ENCODE results near the gene EGFL6. TPM values are rescaled to one million over a fixed set of nuclear protein-coding genes. Genes with fewer than 3 reads are reported as not detected.

Gene EGFL6
- total and polyA plus RNA-seq, 3 donors from 2014 or later: 0.56 to 2.1 (median 1.7) TPM

DNA sequence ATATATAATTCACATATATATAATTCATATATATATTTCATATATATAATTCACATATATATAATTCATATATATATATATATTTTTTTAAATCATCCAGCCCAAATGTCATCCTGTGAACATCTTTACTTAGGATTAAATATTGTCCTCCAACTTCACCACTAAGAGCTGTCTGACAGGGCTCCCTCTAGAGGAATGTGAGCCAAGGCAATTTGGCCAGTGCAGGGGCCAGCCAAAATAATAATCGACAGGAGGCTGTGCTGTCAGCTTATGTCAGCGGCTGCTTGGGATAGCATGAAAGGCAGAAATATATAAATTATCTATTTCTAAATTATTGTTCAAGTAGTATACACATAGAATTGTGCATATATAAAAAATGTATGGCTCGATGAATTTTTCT, 29.5 kb downstream of the EGFL6 start:
- H3K27ac ChIP-seq: no peak overlapping the region
- H3K4me1 ChIP-seq: no peaks in the 10 kb centered on the region
- H3K4me3 ChIP-seq: no peak overlapping the region
- H3K36me3 ChIP-seq (ENCODE audit: low read depth, missing control alignments): no peaks in the 10 kb centered on the region
- TF ChIP-seq POLR2A (IDR thresholded peaks at IDR 0.05) (no peak), CTCF (IDR thresholded peaks at IDR 0.05) (no peak)
- intact Hi-C loops (cut with DNase I; ENCODE audit: low total_unique reads): no loop called here
- WGBS, 2 donors: 81 to 90% methylated on average over 3 of the region's 3 CpGs
- no peak for DNase-seq
- H3K27me3 ChIP-seq: no peaks in the 10 kb centered on the region
- H3K9me3 ChIP-seq: no peaks in the 10 kb centered on the region

GRCh38 chrX:13599491-13599890, 30.1 kb downstream of the EGFL6 start:
- intact Hi-C loops (cut with DNase I; ENCODE audit: low total_unique reads): no loop called here
- no peaks in the 10 kb centered on the region for H3K4me1 ChIP-seq
- no peak for TF ChIP-seq CTCF (IDR thresholded peaks at IDR 0.05)
- no peak for TF ChIP-seq POLR2A (IDR thresholded peaks at IDR 0.05)
- H3K36me3 ChIP-seq (ENCODE audit: low read depth, missing control alignments): no peaks in the 10 kb centered on the region
- H3K4me3 ChIP-seq: no peak overlapping the region
- WGBS, 2 donors: 94 to 100% methylated on average over 1 of the region's 1 CpG
- no peak overlapping the region for H3K27ac ChIP-seq
- no peaks in the 10 kb centered on the region for H3K27me3 ChIP-seq
- H3K9me3 ChIP-seq: no peaks in the 10 kb centered on the region
- no peak for DNase-seq

- no peaks in the 10 kb centered on the region for H3K27me3 ChIP-seq
- no peaks in the 10 kb centered on the region for H3K9me3 ChIP-seq
- H3K36me3 ChIP-seq (ENCODE audit: low read depth, missing control alignments): no peaks in the 10 kb centered on the region
- no peak for TF ChIP-seq CTCF (IDR thresholded peaks at IDR 0.05)
- no peak for TF ChIP-seq POLR2A (IDR thresholded peaks at IDR 0.05)
- intact Hi-C loops (cut with DNase I; ENCODE audit: low total_unique reads): no loop called here
- H3K4me1 ChIP-seq: no peaks in the 10 kb centered on the region
- H3K27ac ChIP-seq: no peak overlapping the region
- H3K4me3 ChIP-seq: no peak overlapping the region
- 84 to 92% methylated on average over 1 of the region's 1 CpG for WGBS, 2 donors
- DNase-seq: no peak
These were observed 36.2 kb downstream of the EGFL6 start for GRCh38 chrX:13605611-13606010.

DNA sequence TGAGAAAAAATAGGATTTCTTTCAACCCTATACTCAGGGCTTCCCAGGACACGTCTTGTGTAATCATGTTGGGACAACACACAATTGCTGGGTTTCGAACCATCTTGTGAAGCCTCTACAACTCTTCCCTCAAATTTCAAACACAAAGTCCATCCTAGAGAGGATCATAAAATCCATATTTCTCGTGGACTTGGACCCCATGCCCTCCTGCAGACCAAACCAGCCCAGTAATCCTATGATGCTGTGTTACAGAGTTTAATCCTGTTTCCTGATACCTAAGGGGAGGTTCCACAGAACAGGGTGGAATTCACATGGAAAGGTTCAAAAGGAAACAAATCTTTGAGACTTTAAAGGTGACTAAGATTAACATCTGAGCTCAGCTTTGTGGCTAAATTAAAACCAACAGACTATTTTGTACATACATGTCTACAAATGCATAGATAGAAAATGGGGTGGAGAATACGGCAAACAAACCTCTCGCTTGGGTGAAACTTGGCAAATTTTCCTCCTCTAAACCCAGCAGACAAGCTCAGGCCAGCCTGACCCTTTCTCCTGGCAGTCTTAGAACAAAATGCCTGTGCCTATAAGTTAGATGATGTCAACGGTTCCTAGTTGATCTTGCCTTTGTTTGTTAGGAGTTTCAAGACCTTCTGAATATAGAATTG, 38.1 kb downstream of the EGFL6 start:
- no peak for TF ChIP-seq POLR2A (IDR thresholded peaks at IDR 0.05)
- TF ChIP-seq CTCF (IDR thresholded peaks at IDR 0.05): no peak
- Histone ChIP-seq H3K4me3 (no peak overlapping the region), H3K4me1 (no peaks in the 10 kb centered on the region), H3K36me3 (ENCODE audit: low read depth, missing control alignments) (no peaks in the 10 kb centered on the region), H3K27ac (no peak overlapping the region), H3K27me3 (no peaks in the 10 kb centered on the region), H3K9me3 (no peaks in the 10 kb centered on the region)
- 78 to 81% methylated on average over 5 to 6 of the region's 6 CpGs for WGBS, 2 donors
- no peak for DNase-seq
- intact Hi-C loops (cut with DNase I; ENCODE audit: low total_unique reads): no loop called here

DNA sequence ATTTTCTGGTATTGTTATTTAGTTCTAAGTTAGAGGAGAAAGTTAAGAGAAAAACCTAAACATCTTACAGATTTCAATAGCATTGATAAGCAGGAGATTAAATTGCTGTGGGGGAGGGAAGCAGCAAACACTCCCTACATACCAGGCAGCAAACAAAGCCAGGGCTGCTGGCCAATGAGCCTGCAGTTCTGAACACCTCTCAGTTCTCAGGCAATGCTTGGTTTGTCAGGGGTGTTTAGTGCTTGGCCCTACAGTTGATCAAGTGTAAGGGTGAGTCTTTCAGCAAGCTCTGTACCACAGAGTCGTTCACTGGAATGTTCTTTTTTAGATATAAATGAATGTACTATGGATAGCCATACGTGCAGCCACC, 38.6 kb downstream of the EGFL6 start:
- intact Hi-C loops (cut with DNase I; ENCODE audit: low total_unique reads): no loop called here
- H3K4me1 ChIP-seq: no peaks in the 10 kb centered on the region
- 67 to 74% methylated on average over 2 of the region's 2 CpGs for WGBS, 2 donors
- TF ChIP-seq POLR2A (IDR thresholded peaks at IDR 0.05): no peak
- TF ChIP-seq CTCF (IDR thresholded peaks at IDR 0.05): no peak
- H3K27me3 ChIP-seq: no peaks in the 10 kb centered on the region
- H3K9me3 ChIP-seq: no peaks in the 10 kb centered on the region
- no peak for DNase-seq
- no peaks in the 10 kb centered on the region for H3K36me3 ChIP-seq (ENCODE audit: low read depth, missing control alignments)
- no peak overlapping the region for H3K4me3 ChIP-seq
- H3K27ac ChIP-seq: no peak overlapping the region

All from testis (tissue), 3 donors.